GM23338 (cell line): Measurements from ENCODE around the gene ECD.

Source experiments
- ETS1 ChIP-seq: IDR thresholded peaks from 2 replicates; pipeline ENCODE4 v1.6.1; 2016; ENCODE audit warnings: antibody characterized with exemption
- EZH2 ChIP-seq: fragments of 200-600 bp; sonication (generic); IDR thresholded peaks from one replicate; pipeline ENCODE4 v1.8.0; 2017; ENCODE audit warnings: antibody characterized with exemption, mild to moderate bottlenecking, low read depth; ENCODE audit not compliant: unreplicated experiment
- EZH2phosphoT487 ChIP-seq: fragments of 200-600 bp; sonication (generic); IDR thresholded peaks from one replicate; pipeline ENCODE4 v1.8.1; 2018; ENCODE audit warnings: antibody characterized with exemption; ENCODE audit not compliant: unreplicated experiment
- JUNB ChIP-seq: IDR thresholded peaks from one replicate; pipeline ENCODE4 v1.6.1; 2016; ENCODE audit warnings: antibody characterized with exemption; ENCODE audit not compliant: unreplicated experiment
- POLR2AphosphoS5 ChIP-seq: IDR thresholded peaks from 2 replicates; pipeline ENCODE4 v1.6.1; 2016; ENCODE audit warnings: antibody characterized with exemption, low read depth
- ZNF331 ChIP-seq: fragments of 250-450 bp; sonication (Bioruptor Pico); IDR thresholded peaks from 2 replicates; pipeline ENCODE4 v1.5.0; 2020; ENCODE audit warnings: low read depth, mild to moderate bottlenecking, moderate library complexity
- TF ChIP-seq, protein P1 (sequence below), 2 experiments: fragments of 200-600 bp in 1 of 2; sonication (generic) in 1 of 2; conservative IDR thresholded peaks; 2 replicates each; pipeline versions ENCODE4 v1.5.1 to v1.6.1; 2016 to 2017; ENCODE audit warnings: antibody characterized with exemption in 2 of 2, low read depth in 2 of 2, mild to moderate bottlenecking in 2 of 2, moderate library complexity in 1 of 2
- TF ChIP-seq, protein P2 (sequence below): IDR thresholded peaks from one replicate; pipeline ENCODE4 v1.6.1; 2018; ENCODE audit warnings: antibody characterized with exemption; ENCODE audit not compliant: unreplicated experiment

DNA sequence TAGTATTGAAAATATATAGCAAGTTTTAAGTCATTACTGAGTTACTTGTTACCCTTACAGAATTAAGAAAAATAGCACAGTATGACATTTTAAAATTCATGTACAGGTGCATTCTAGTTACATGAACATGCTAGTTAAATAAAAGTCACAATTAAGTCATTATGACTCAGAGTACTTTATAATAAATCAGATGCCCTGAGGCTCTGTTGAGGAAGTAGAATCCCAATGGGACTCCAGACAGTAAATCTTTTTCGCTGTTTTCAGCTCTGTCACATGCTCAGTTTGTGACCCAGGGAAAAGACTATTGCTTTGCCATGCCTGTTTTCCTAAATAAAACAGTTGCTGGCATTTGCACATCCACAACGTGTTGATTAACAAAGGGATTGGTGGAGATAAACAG is 36.5 kb downstream of the ECD start:
- TF ChIP-seq, protein P1, sequence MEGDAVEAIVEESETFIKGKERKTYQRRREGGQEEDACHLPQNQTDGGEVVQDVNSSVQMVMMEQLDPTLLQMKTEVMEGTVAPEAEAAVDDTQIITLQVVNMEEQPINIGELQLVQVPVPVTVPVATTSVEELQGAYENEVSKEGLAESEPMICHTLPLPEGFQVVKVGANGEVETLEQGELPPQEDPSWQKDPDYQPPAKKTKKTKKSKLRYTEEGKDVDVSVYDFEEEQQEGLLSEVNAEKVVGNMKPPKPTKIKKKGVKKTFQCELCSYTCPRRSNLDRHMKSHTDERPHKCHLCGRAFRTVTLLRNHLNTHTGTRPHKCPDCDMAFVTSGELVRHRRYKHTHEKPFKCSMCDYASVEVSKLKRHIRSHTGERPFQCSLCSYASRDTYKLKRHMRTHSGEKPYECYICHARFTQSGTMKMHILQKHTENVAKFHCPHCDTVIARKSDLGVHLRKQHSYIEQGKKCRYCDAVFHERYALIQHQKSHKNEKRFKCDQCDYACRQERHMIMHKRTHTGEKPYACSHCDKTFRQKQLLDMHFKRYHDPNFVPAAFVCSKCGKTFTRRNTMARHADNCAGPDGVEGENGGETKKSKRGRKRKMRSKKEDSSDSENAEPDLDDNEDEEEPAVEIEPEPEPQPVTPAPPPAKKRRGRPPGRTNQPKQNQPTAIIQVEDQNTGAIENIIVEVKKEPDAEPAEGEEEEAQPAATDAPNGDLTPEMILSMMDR (conservative IDR thresholded peaks at IDR 0.05; ENCODE audit: low read depth in 2 of 2) = no peak
- TF ChIP-seq POLR2AphosphoS5 = no peak
- no peak for TF ChIP-seq JUNB
- no peak for TF ChIP-seq EZH2phosphoT487
- TF ChIP-seq EZH2 = no peak
- no peak for TF ChIP-seq ZNF331 (CRISPR knock-in tag)
- TF ChIP-seq ETS1 = no peak
- TF ChIP-seq, protein P2, sequence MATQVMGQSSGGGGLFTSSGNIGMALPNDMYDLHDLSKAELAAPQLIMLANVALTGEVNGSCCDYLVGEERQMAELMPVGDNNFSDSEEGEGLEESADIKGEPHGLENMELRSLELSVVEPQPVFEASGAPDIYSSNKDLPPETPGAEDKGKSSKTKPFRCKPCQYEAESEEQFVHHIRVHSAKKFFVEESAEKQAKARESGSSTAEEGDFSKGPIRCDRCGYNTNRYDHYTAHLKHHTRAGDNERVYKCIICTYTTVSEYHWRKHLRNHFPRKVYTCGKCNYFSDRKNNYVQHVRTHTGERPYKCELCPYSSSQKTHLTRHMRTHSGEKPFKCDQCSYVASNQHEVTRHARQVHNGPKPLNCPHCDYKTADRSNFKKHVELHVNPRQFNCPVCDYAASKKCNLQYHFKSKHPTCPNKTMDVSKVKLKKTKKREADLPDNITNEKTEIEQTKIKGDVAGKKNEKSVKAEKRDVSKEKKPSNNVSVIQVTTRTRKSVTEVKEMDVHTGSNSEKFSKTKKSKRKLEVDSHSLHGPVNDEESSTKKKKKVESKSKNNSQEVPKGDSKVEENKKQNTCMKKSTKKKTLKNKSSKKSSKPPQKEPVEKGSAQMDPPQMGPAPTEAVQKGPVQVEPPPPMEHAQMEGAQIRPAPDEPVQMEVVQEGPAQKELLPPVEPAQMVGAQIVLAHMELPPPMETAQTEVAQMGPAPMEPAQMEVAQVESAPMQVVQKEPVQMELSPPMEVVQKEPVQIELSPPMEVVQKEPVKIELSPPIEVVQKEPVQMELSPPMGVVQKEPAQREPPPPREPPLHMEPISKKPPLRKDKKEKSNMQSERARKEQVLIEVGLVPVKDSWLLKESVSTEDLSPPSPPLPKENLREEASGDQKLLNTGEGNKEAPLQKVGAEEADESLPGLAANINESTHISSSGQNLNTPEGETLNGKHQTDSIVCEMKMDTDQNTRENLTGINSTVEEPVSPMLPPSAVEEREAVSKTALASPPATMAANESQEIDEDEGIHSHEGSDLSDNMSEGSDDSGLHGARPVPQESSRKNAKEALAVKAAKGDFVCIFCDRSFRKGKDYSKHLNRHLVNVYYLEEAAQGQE = no peak
